ENCODE results near the gene WIPF2. TPM values are rescaled to one million over a fixed set of nuclear protein-coding genes. Genes with fewer than 3 reads are reported as not detected.

The WIPF2 gene
- total RNA-seq, 1 experiment from 2014 or later: 23.0 TPM

DNA sequence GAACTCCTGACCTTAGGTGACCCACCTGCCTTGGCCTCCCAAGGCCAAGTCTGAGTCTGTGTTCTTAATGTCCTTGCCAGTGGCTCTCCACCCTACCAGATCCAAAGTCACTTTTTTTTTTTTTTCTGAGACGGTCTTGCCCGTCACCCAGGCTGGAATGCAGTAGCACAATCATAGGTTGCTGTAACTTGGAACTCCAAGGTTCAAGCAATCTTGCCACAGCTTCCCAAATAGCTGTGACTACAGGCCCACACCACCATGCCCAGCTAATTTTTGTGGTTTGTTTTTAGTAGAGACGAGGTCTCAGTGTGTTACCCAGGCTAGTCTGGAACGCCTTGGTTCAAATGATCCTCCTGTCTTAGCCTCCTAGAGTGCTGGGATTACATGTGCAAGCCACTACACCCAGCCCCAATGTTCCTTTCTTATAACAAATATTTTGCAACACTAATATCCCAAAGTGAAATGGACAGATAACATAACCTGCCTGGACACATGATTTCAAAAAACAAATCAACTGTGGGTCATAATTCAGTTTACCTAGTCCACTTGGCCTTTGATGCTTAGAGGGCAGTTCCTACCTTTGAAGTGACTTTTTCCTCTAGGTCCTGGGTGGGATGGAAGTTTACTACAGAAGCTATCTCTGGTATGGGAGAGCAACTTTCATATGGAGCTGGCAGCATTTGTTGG is 45.9 kb upstream of the WIPF2 start:
- H3K4me1 Mint-ChIP-seq: peaks cover 8% of the 10 kb centered on the region
- no peaks in the 10 kb centered on the region for H3K9me3 Mint-ChIP-seq
- POLR2A ChIA-PET: interaction anchor here (0.7 kb wide), 1 partner anchor 197 kb away, joined by 3 read pairs; no protein-coding TSS in a partner anchor
- H3K36me3 Mint-ChIP-seq: peaks cover 49% of the 10 kb centered on the region
- ATAC-seq: no peak
- no peaks in the 10 kb centered on the region; the same call in 1 of the 2 replicates for H3K27me3 Mint-ChIP-seq (ENCODE audit: low read depth)
- TF ChIP-seq HMGA2 (CRISPR knock-in tag; IDR thresholded peaks at IDR 0.05): no peak
- TF ChIP-seq, protein P1, sequence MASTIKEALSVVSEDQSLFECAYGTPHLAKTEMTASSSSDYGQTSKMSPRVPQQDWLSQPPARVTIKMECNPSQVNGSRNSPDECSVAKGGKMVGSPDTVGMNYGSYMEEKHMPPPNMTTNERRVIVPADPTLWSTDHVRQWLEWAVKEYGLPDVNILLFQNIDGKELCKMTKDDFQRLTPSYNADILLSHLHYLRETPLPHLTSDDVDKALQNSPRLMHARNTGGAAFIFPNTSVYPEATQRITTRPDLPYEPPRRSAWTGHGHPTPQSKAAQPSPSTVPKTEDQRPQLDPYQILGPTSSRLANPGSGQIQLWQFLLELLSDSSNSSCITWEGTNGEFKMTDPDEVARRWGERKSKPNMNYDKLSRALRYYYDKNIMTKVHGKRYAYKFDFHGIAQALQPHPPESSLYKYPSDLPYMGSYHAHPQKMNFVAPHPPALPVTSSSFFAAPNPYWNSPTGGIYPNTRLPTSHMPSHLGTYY (CRISPR knock-in tag; IDR thresholded peaks at IDR 0.05): no peak
- TF ChIP-seq ZNF671 (CRISPR knock-in tag; IDR thresholded peaks at IDR 0.05): no peak
- TF ChIP-seq, protein P2, sequence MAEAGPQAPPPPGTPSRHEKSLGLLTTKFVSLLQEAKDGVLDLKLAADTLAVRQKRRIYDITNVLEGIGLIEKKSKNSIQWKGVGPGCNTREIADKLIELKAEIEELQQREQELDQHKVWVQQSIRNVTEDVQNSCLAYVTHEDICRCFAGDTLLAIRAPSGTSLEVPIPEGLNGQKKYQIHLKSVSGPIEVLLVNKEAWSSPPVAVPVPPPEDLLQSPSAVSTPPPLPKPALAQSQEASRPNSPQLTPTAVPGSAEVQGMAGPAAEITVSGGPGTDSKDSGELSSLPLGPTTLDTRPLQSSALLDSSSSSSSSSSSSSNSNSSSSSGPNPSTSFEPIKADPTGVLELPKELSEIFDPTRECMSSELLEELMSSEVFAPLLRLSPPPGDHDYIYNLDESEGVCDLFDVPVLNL (CRISPR knock-in tag; IDR thresholded peaks at IDR 0.05; ENCODE audit: borderline replicate concordance, low read depth): no peak
- TF ChIP-seq, protein P3, sequence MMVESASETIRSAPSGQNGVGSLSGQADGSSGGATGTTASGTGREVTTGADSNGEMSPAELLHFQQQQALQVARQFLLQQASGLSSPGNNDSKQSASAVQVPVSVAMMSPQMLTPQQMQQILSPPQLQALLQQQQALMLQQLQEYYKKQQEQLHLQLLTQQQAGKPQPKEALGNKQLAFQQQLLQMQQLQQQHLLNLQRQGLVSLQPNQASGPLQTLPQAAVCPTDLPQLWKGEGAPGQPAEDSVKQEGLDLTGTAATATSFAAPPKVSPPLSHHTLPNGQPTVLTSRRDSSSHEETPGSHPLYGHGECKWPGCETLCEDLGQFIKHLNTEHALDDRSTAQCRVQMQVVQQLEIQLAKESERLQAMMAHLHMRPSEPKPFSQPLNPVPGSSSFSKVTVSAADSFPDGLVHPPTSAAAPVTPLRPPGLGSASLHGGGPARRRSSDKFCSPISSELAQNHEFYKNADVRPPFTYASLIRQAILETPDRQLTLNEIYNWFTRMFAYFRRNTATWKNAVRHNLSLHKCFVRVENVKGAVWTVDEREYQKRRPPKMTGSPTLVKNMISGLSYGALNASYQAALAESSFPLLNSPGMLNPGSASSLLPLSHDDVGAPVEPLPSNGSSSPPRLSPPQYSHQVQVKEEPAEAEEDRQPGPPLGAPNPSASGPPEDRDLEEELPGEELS (CRISPR knock-in tag; IDR thresholded peaks at IDR 0.05): no peak
- no peak for TF ChIP-seq NFATC4 (CRISPR knock-in tag; IDR thresholded peaks at IDR 0.05)
- no peak for TF ChIP-seq ETV6 (CRISPR knock-in tag; IDR thresholded peaks at IDR 0.05)
- no peak overlapping the region for H3K4me3 Mint-ChIP-seq
- peak overlapping the region; percentile 54; the same call in 1 of the 2 replicates for H3K27ac Mint-ChIP-seq
- CTCF ChIA-PET: interaction anchor here (1.6 to 7.4 kb wide), 2 partner anchors 18 to 60 kb away, joined by 4 to 75 read pairs; no protein-coding TSS in a partner anchor
- no peak for DNase-seq (ENCODE audit: low spot score)

DNA sequence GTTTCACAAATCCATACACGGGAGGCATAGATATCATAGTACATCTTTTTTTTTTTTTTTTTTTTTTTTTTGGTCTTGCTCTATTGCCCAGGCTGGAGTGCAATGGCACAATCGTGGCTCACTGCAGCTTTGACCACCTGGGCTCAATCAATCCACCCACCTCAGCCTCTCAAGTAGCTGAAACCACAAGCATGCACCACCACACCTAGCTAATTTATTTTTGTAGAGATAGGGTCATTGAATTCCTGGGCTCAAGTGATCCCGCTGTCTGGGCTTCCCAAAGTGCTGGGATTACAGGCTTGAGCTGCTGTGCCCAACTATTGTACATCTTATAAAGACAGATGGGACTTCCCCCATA is 45.3 kb upstream of the WIPF2 start:
- Mint-ChIP-seq H3K4me1 (peaks cover 10% of the 10 kb centered on the region), H3K4me3 (no peak overlapping the region), H3K27me3 (ENCODE audit: low read depth) (no peaks in the 10 kb centered on the region), H3K9me3 (no peaks in the 10 kb centered on the region), H3K36me3 (peaks cover 44% of the 10 kb centered on the region), H3K27ac (no peak overlapping the region)
- DNase-seq (ENCODE audit: low spot score): no peak
- ChIA-PET CTCF (interaction anchor here (1.6 to 7.4 kb wide), 2 partner anchors 18 to 61 kb away, joined by 4 to 75 read pairs; no protein-coding TSS in a partner anchor), POLR2A (interaction anchor here (0.7 kb wide), 1 partner anchor 197 kb away, joined by 3 read pairs; no protein-coding TSS in a partner anchor)
- ATAC-seq: no peak
- TF ChIP-seq, protein P4, sequence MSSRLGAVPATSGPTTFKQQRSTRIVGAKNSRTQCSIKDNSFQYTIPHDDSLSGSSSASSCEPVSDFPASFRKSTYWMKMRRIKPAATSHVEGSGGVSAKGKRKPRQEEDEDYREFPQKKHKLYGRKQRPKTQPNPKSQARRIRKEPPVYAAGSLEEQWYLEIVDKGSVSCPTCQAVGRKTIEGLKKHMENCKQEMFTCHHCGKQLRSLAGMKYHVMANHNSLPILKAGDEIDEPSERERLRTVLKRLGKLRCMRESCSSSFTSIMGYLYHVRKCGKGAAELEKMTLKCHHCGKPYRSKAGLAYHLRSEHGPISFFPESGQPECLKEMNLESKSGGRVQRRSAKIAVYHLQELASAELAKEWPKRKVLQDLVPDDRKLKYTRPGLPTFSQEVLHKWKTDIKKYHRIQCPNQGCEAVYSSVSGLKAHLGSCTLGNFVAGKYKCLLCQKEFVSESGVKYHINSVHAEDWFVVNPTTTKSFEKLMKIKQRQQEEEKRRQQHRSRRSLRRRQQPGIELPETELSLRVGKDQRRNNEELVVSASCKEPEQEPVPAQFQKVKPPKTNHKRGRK (CRISPR knock-in tag; IDR thresholded peaks at IDR 0.05; ENCODE audit: borderline replicate concordance): no peak
- TF ChIP-seq, protein P5, sequence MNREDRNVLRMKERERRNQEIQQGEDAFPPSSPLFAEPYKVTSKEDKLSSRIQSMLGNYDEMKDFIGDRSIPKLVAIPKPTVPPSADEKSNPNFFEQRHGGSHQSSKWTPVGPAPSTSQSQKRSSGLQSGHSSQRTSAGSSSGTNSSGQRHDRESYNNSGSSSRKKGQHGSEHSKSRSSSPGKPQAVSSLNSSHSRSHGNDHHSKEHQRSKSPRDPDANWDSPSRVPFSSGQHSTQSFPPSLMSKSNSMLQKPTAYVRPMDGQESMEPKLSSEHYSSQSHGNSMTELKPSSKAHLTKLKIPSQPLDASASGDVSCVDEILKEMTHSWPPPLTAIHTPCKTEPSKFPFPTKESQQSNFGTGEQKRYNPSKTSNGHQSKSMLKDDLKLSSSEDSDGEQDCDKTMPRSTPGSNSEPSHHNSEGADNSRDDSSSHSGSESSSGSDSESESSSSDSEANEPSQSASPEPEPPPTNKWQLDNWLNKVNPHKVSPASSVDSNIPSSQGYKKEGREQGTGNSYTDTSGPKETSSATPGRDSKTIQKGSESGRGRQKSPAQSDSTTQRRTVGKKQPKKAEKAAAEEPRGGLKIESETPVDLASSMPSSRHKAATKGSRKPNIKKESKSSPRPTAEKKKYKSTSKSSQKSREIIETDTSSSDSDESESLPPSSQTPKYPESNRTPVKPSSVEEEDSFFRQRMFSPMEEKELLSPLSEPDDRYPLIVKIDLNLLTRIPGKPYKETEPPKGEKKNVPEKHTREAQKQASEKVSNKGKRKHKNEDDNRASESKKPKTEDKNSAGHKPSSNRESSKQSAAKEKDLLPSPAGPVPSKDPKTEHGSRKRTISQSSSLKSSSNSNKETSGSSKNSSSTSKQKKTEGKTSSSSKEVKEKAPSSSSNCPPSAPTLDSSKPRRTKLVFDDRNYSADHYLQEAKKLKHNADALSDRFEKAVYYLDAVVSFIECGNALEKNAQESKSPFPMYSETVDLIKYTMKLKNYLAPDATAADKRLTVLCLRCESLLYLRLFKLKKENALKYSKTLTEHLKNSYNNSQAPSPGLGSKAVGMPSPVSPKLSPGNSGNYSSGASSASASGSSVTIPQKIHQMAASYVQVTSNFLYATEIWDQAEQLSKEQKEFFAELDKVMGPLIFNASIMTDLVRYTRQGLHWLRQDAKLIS (CRISPR knock-in tag; IDR thresholded peaks at IDR 0.05; ENCODE audit: borderline replicate concordance): no peak
- TF ChIP-seq, protein P6, sequence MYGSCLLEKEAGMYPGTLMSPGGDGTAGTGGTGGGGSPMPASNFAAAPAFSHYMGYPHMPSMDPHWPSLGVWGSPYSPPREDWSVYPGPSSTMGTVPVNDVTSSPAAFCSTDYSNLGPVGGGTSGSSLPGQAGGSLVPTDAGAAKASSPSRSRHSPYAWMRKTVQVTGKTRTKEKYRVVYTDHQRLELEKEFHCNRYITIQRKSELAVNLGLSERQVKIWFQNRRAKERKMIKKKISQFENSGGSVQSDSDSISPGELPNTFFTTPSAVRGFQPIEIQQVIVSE (CRISPR knock-in tag; IDR thresholded peaks at IDR 0.05; ENCODE audit: borderline replicate concordance): no peak
- TF ChIP-seq ETV6 (CRISPR knock-in tag; IDR thresholded peaks at IDR 0.05): no peak
- TF ChIP-seq NR1H2 (CRISPR knock-in tag; IDR thresholded peaks at IDR 0.05): no peak
- no peak for TF ChIP-seq TEAD4 (CRISPR knock-in tag; IDR thresholded peaks at IDR 0.05)
- TF ChIP-seq, protein P7, sequence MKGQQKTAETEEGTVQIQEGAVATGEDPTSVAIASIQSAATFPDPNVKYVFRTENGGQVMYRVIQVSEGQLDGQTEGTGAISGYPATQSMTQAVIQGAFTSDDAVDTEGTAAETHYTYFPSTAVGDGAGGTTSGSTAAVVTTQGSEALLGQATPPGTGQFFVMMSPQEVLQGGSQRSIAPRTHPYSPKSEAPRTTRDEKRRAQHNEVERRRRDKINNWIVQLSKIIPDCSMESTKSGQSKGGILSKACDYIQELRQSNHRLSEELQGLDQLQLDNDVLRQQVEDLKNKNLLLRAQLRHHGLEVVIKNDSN (CRISPR knock-in tag; IDR thresholded peaks at IDR 0.05): no peak
- TF ChIP-seq, protein P8, sequence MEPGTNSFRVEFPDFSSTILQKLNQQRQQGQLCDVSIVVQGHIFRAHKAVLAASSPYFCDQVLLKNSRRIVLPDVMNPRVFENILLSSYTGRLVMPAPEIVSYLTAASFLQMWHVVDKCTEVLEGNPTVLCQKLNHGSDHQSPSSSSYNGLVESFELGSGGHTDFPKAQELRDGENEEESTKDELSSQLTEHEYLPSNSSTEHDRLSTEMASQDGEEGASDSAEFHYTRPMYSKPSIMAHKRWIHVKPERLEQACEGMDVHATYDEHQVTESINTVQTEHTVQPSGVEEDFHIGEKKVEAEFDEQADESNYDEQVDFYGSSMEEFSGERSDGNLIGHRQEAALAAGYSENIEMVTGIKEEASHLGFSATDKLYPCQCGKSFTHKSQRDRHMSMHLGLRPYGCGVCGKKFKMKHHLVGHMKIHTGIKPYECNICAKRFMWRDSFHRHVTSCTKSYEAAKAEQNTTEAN (CRISPR knock-in tag; IDR thresholded peaks at IDR 0.05): no peak
- TF ChIP-seq FOXP1 (CRISPR knock-in tag; IDR thresholded peaks at IDR 0.05; ENCODE audit: borderline replicate concordance): no peak
- no peak for TF ChIP-seq ZNF671 (CRISPR knock-in tag; IDR thresholded peaks at IDR 0.05)
- no peak for TF ChIP-seq TCF7 (CRISPR knock-in tag; IDR thresholded peaks at IDR 0.05; ENCODE audit: low read depth)
- TF ChIP-seq RORB (CRISPR knock-in tag; IDR thresholded peaks at IDR 0.05): no peak
- TF ChIP-seq ZNF416 (CRISPR knock-in tag; IDR thresholded peaks at IDR 0.05): no peak
- no peak for TF ChIP-seq TEAD1 (CRISPR knock-in tag; IDR thresholded peaks at IDR 0.05)
- TF ChIP-seq, protein P9, sequence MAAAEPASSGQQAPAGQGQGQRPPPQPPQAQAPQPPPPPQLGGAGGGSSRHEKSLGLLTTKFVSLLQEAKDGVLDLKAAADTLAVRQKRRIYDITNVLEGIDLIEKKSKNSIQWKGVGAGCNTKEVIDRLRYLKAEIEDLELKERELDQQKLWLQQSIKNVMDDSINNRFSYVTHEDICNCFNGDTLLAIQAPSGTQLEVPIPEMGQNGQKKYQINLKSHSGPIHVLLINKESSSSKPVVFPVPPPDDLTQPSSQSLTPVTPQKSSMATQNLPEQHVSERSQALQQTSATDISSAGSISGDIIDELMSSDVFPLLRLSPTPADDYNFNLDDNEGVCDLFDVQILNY (CRISPR knock-in tag; IDR thresholded peaks at IDR 0.05): no peak

Data from WTC11 (cell line).